ENCODE results near the gene WWP2.
"Not testable (repeated sequence)": the region's sequence is repeated elsewhere in the genome, so short reads cannot be mapped to it uniquely, and the experiment has no call there.

The WWP2 gene

DNA sequence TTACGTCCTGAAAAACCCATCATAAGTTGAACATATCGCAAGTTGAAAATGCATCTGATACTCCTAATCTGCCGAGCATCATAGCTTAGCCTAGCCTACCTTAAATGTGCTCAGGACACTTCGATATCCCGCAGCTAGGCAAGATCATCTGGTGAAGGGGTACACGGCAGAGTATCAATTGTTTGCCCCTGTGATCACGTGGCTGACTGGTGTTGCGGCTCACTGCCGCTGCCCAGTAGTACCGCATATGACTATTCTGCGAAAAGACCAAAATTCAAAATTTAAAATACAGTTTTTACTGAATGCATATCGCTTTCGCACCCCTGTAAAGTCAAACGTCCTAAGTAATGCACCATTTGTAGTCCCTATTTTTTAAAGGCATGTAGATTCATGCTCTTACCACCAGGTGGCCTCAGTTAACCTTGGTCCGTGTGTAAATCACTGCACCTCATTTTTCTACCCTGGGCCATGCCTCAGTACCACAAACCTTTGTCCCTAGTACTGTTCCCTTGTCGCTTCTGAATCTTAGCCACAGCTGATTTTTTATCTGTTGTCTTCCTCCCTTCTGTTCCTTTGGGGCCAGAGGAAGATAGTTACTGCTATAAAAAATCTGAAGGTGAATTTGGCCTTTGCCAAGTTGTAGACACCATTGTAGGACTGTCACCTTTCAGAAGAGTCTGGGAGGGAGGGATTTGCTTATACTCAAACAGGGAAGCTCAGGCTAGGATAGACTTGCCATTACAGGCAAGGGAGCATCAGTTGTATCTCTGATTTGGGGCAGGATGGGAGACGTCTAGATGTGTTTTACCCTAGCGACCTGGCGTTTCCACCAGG is 34.4 kb downstream of the WWP2 start:
- peak; percentile 23 for DNase-seq (ENCODE audit: low spot score)

DNA sequence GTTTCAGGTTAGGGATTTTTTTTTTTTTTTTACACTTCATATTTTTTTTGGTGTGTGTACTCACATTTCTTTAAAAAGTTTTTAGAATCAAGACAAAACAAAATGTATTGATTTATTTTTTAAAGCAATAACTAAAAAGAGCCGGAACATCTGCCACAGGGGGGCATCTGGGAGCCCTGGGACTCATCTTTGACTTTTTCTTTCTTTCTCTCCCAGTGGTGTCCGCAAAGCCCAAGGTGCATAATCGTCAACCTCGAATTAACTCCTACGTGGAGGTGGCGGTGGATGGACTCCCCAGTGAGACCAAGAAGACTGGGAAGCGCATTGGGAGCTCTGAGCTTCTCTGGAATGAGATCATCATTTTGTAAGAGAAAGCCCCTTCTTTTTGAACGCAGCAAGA is 36.3 kb downstream of the WWP2 start:
- DNase-seq (ENCODE audit: low spot score) = no peak

DNA sequence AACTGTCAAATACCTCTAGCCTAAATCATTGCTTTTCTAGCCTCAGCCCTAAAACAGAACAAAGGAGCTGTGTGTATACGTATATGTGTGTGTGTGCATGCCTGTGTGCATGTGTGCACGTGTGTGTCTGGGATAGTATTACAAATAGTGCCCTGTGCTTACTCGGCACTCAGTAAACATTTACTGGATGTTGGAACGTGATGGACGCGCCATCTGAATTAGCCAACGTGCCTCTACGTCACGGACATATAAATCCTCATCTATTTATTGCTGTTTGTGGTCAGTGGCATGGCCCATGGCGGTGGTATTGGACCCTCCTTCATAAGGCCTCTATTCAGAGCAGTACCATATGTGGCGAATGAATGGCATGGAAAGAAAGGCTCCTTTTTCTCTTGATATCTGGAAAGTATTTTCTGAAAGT is 37.5 kb downstream of the WWP2 start:
- DNase-seq (ENCODE audit: low spot score) = no peak

DNA sequence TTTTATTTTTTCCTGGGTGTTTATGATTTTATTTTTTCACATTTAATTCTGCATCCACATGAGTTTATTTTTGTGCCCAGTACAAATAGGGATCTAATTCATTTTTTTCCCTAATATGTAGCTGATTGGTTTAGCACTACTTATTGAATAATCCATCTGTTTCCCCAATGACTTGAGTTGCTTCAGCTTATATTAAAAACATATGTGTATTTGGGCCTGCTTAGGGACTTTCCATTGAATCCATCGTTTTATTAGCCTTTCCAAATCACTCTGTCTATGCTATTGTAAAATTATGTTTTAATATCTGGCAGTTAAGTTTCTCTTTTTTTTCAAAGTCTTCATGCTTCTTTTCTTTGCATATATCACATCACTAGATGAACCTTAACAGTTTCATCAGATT is 42.2 kb downstream of the WWP2 start:
- DNase-seq (ENCODE audit: low spot score) = no peak

DNA sequence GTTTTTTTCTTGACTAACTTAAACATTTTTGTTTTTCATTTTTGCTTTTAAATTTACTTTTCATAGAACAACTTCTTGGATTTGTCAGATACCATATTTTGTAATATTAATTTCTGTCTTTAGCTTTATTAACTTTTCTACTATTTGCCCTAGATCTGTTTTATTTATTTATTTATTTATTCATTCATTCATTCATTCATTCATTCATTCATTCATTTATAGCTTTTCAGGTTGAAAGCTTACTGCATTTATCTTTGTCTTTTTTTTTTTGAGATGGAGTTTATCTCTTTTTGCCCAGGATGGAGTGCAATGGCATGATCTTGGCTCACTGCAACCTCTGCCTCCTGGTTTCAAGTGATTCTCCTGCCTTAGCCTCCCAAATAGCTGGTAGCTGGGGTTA is 44.6 kb downstream of the WWP2 start:
- DNase-seq (ENCODE audit: low spot score) = not testable (repeated sequence)

DNA sequence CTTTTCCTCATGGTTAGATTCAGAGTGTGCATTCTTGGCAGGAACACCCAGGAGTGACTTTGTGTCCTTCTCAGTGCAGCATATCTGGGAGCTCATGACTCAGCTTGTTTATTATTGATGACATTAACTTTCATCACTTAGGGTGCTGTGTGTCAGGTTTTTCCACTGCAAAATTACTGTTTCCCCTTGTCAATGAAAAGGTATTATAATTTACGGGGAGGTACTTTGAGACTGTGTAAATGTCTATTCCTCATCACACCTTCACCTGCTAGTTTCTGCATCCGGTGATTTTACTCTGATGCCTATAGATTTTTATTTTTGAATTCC is 50.5 kb downstream of the WWP2 start:
- DNase-seq (ENCODE audit: low spot score) = no peak

DNA sequence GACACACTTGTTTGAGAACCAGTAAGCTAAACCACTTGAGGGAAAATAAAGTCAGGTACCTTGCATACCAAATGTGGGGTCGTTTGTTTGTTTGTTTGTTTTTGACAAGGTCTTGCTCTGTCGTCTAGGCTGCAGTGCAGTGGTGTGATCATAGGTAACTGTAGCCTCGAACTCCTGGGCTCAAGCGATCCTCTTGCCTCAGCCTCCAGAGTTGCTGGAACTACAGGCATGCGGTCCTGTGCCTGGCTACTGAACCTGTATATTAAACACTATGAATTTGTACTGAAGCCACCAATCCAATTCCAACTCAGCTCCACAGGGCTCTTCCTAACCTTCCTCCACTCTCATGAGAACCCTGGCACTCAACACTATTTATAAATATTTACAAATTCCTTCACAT is 51.9 kb downstream of the WWP2 start:
- no peak for DNase-seq (ENCODE audit: low spot score)

DNA sequence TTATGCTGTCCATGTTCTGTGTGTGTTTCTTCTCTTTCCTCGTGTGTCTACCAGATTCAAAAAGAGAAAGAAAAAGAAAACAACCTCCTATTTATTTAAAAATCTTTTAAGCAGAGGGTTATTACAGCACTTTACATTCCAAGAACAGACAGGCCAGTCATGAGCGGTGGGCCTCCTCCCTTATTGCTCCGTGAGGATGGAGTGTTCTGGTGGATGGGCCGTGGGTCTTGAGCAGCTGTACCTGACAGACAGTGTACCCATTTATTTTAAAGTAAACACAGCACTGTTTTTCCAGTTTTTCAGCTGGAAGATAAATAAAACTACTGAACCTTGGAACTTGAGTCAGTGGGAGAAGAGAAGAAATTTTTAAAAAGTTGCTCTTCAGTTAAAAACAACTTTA is 52.4 kb downstream of the WWP2 start:
- DNase-seq (ENCODE audit: low spot score) = no peak

DNA sequence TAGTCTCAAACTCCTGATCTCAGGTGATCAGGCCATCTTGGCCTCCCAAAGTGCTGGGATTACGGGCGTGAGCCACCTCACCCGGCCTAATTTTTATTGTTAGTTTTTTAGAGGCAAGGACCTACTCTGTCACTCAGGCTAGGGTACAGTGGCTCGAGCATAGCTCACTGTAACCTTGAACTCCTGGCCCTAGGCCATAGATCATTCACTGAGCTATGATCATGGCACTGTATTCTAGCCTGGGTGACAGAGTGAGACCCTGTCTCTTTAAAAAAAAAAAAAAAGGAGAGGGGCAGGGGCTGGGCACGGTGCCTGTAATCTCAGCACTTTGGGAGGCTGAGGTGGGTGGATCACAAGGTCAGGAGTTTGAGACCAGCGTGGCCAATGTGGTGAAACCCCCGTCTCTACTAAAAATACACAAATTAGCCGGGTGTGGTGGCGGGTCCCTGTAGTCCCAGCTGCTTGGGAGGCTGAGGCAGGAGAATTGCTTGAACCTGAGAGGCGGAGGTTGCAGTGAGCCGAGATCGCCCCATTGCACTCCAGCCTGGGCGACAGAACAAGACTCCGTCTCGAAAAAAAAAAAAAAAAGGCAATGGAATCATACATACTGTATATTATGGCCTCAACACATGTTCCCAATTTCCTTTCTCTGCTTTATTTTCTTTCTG is 53.2 kb downstream of the WWP2 start:
- DNase-seq (ENCODE audit: low spot score) = not testable (repeated sequence)

DNA sequence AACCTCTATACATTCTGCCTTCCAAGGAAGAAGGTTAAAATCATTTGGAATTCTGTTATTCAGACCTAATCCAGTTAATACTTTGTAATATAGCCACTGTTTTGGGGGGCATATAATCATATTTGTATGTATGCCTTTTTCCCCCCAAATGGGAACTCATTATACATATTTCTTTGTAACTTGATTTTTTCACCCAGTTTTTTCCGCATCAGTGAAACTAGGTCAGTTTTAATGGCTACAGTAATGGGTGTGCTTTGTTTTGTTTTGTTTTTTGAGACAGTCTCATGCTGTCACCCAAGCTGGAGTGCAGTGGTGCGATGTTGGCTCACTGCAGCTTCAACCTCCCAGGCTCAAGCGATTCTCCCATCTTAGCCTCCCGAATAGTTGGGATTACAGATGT is 54.9 kb downstream of the WWP2 start:
- DNase-seq (ENCODE audit: low spot score) = no peak

DNA sequence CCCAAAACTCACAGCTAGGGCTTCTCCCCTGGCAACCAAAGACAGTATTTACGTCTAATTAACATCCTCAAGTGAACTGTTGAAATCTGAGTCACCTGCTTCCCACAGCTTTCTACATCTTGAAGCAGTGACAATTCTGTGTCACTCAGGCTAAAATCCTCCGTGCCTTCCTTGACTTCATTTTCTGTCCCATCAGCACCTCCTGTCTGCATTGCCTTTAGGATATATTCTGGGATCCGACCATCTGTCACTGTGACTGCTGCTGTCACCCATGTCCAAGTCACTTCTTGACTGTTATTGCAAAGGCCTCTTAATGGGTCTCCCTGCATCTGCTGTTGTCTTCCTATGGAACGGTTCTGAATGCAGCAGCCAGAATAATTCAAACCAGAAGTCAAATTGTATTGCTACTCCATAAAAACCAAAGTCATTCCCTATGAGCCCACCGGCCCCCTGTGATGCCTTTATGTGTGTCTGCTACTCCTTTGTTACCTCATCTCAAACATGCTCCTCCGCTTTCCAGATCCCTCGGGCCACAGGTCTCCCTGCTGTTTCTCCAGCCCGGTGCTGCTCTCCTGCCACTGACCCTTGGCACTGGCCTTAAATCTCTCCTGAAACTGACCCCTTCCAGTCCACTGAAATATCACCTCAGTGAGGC is 56.9 kb downstream of the WWP2 start:
- no peak for DNase-seq (ENCODE audit: low spot score)

DNA sequence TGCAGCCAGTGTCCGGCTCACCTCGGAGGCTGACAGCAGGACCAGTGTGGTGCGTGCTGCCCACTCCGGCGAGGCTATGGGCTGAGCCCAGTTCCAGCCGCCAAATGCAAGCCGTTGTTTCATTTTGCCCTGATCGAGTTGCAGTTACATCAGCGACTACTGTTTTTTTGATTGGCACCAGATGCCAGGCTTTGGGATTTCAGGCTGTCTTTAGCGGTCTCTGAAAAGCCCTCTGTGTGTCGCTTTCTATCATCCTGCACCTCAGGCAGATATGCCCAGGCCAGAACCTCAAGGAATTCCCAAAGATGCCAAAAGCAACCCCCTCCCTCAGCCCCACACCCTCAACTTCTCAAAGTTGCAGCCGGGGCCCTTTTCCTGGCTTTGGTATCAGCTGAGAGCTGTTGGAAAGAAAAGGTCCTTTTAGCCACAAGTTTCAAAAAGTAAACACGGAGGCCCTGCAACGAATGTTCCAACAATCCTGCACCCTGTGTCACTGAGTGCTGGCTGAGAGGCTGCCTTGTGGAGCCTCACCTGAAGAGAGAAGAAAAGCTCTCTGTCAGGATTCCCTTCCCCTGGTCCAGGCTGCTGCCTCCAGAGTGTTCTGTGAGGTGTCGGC is 58.9 kb downstream of the WWP2 start:
- no peak for DNase-seq (ENCODE audit: low spot score)

DNA sequence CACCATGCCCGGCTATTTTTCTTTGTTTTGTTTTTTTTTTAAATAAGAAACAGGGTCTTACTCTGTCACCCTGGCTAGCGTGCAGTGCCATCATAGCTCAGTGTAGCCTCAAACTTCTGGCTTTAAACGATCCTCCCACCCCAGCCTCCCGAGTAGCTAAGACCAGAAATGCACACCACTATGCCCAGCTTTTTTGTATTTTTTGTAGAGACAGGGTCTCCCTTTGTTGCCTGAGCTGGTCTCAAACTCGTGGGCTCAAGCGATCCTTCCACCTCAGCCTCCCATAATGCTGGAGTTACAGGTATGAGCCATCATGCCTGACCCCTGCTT is 59.7 kb downstream of the WWP2 start:
- DNase-seq (ENCODE audit: low spot score) = no peak

DNA sequence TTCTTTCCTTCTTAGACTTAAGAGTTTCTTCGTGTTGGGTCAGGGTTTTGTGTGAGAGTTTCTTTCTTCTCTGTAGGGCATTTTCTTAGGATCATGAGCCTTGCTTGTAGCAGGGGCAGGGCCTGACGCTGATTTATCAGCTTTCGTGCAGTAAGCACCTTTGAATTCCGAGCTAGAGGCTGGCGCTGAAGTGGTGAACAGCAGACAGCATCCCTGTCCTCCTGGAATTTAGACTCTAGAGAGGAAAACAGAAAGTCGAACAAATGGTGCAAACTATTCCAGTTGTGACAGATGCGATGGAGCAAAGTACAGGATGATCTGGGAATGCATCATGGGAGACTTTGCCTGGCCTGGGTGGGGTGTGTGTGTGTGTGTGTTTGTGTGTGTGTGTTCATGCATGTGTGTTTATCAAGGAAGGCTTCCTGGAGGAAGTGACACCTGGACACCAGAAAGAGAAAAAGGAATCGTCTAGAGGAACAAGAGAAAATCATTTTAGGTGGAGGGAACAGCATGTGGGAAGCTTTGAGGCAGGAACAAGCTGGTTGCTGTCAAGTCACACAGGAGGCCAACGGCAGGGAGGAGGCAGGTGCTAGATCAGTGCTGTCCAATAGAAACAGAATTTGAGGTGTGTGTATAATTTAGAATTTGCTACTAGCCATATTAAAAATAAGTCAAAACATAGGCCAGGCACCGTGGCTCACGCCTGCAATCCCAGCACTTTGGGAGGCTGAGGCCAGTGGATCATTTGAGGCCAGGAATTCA is 60.2 kb downstream of the WWP2 start:
- peak; percentile 30 for DNase-seq (ENCODE audit: low spot score)

DNA sequence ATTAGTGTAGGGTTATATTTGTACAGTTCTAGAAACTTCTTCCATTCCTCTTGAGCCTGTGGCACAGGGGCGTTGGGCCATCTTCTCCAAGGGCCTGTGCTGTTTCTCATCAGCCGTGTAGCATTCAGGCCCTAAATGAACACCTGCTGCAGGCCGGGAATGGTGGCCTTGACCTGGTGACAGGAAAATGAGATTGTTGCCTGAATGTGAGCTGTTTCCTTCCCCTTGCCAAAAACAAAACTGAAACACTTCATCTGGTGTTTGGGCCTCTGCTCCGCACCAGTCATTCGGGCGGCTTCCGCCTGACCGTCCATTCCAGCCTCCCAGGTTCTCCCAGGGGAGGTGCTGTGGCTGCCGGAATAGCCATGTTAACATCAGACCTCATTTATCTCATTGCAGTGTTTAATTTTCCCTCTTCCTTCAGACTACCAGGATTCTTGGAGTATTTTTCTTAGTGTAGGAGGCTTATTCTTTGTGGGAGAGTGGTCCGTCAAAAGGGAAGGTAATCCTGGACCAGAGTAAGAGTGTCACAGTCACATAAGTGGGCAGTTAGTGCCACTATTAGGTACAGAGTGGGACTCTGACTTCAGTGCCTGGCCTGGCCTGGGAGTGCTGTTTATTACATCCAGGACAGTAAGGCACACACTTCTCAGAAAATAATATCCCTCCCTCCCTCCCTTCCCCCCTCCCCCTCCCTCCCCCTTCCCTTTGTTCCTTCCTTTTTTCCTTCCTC is 61.9 kb downstream of the WWP2 start:
- no peak for DNase-seq (ENCODE audit: low spot score)

DNA sequence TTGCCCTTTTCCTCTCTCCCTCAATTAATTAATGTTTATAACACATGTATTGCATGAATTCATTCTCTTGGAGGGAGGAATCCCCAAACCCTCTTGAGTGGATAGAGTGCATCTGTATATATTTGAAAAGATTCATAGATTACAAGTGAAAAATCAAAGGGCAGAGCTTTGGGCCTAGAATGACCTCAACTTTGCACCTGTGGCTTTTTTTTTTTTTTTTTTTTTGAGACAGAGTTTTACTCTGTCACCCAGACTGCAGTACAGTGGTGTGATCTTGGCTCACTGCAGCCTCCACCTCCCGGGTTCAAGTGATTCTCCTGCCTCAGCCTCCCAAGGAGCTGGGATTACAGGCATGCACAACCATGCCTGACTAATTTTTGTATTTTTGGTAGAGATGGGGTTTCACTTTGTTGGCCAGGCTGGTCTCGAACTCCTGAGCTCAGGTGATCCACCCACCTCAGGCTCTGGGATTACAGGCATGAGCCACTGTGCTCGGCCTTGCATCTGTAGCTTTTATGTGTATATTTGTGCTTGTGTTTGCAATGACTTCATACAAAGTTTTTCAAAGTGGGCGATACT is 62.5 kb downstream of the WWP2 start:
- DNase-seq (ENCODE audit: low spot score) = not testable (repeated sequence)

DNA sequence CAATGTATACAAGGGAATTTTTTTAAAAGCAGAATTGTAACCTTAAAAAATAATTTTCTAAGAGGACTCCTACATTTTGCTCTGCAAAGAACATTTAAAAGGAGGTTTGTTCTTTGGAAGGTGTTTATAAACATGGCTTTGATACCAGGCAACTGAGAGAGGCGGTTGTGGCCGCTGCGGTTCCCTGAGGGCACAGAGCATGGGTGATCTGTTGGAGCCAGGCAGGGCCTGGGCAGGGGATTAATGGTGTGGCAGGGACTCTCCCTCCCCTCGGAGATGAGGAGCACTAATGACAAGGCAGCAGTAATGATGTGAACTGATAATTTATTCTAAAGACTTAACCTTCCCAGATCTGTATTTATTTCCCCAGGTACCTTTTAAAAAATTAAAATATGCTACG is 65.4 kb downstream of the WWP2 start:
- DNase-seq (ENCODE audit: low spot score) = no peak

DNA sequence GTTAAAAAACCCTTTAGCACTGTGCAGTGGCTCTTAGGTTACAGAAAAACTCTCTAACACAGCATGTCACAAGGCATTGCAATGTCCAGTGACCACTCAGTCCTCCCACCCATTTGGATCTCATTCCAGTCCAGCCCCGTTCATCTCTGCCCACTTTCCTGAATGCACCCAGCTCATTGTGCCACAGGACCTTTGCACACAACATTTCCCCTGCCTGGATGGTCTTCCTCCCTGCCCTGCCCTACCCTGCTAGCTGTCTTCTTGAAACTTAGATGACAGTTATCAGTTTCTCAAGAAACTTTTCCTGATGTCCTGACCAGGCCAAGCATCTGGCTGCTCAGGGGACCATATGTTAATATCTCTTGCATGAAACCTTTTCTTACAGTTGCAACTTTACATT is 67.2 kb downstream of the WWP2 start:
- no peak for DNase-seq (ENCODE audit: low spot score)

DNA sequence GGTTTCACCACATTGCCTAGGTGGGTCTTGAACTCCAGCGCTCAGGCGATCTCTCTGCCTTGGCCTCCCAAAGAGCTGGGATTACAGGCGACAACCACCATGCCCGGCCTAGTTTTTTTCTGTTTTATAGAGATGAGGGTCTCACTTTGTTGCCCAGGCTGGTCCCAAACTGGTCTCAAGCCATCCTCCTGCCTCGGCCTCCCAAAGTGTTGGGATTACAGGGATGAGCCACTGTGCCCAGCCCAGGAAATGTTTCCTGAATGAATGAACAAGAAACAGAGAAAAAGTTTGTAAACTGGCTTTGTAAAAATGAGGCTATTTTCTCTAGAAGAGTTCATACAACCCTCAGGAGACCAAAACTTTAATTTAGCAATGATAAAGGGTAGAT is 68.0 kb downstream of the WWP2 start:
- no peak for DNase-seq (ENCODE audit: low spot score)

DNA sequence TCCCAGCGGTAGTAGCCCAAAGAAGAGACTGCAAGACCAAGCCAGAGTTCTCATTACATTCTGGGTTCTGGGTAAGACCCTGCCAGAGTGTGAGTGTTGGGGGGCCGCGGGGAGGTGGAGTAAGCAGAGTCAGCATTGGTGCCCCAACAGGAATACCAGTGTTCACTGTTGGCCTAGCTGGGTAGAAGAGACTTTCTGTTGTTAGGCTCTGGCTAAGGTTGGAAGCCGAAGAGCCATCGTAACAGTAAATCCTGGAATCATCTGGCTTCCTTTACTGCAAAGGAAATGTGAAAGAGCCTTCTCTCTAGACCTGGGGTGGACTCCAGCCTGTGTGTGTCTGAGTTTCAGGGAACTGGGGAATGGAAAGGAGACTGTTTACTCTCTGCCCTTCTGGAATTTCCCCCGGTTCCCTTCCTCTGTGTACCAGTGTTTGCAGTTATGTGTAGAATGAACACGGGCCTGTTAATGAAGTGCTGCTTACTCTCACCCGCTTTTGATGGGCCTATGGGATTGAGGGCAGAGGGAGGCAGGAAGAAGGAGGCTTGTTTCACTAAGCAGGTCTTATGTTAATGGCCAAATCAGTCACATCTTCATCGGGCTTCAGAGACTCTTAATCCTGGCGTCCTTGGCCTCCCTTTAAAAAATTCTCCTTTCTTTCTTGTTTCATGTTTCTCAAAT is 68.5 kb downstream of the WWP2 start:
- DNase-seq (ENCODE audit: low spot score) = peak; percentile 43
